ENCODE measurements around the gene COG3.

DNA sequence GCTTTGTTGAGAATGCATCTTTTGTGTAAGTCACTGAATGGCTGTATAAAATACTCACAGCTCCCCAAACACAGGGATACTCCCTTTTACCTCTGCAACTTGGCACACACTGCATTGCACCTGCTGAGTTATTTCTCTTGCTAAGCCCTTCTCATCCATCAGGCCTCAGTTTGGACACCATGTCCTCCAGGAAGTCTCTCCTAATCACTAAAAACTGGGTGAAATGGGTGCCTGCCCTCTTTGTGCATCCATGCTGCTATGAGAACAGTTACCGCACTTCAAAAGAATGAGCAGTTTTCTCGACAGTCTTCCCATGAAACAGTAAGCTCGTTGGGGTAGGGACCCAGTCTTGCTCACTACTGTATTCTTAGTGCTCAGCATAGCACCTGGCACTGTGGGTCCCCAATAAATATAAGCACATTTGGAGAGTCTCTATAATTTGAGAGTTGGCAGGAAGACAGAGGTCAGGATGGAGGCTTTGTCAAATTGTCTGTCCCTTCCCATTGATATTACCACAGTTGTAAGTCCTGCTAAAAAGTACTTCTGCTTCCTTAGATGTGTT lies 41.9 kb upstream of the COG3 start:
- TF ChIP-seq POLR2A (IDR thresholded peaks at IDR 0.05; ENCODE audit: low read length), result no peak
- TF ChIP-seq GATA1 (IDR thresholded peaks at IDR 0.05; ENCODE audit: low read depth, low read length), result no peak
